ENCODE measurements around the gene ZBTB7A.
A peak's percentile ranks its signal among the peaks of the same experiment; 100 is the strongest.

The ZBTB7A gene

GRCh38 chr19:4094291-4094690 lies 27.6 kb upstream of the ZBTB7A start:
- no peak for DNase-seq (ENCODE audit: low read depth)

DNA sequence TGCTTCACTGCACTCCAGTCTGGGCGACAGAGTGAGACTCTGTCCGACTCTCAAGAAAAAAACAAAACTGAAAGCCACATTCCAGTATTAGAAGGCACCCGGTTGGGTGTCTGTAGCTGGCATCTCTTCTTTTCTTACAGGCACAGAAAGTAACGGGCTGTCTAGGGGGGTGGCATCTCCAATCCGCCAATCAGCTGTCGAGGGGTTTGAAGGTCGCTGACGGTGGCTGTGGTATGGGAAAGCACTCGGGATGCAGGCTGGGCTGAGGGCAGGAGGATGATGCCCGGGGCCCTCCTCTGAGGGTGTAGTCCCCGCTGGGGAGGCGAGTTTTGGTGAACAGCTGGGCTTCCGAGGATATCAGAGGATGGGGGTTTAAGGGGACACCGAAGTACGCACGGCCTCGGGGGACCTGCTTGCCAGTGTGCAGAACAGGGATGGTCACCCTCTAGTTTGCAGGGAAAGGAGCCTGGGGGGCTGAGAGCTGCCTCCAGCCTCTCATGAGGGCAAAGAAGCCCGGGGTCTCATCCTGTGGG lies 27.0 kb upstream of the ZBTB7A start:
- DNase-seq (ENCODE audit: low read depth): no peak

DNA sequence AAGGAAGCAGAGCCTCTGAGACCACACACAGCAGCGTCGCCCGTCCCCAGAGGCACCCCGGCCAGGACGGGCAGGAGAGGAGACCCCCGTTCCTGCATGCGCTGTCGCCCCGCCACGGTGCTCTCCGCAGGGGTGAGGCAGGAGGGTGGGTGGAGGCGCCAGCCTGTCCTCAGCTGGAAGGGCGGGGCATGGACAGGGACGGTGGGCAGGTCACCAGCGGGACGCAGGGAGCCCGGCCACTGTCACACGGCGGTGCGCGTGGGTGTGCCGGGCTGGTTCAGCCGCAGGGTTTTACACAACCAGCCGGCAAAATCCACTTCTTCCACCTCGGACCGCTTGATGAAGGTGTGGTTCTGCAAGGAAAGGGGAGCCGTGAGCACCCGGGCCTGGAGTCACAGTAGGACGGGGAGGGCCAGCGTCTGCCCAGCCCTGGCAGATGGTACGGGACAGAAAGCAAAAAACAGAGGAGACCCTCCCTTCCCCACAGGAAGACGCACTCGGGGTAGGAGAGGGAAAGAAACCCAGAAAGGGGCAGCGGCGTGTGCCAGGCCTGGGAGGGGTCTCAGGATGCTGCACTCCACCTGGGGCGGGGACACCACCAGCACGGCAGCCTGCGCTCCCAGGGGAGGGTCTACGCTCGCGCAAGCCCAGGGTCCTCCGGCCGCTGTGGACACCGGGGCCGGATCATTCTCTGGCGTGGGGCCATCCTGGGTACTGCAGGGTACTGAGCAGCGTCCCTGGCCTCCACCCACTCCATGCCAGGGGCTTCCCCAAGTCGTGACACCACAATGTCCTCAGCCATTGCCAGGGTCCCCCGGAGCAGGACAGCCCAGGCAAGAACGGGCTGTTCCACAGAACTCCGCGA lies 23.9 kb upstream of the ZBTB7A start:
- no peak for DNase-seq (ENCODE audit: low read depth)

GRCh38 chr19:4089946-4090345 lies 23.2 kb upstream of the ZBTB7A start:
- no peak for DNase-seq (ENCODE audit: low read depth)

GRCh38 chr19:4089400-4089908 lies 22.8 kb upstream of the ZBTB7A start:
- DNase-seq (ENCODE audit: low read depth): no peak

GRCh38 chr19:4088975-4089374 lies 22.3 kb upstream of the ZBTB7A start:
- no peak for DNase-seq (ENCODE audit: low read depth)

GRCh38 chr19:4087787-4088679 lies 21.3 kb upstream of the ZBTB7A start:
- DNase-seq (ENCODE audit: low read depth): no peak

GRCh38 chr19:4086411-4086867 lies 19.7 kb upstream of the ZBTB7A start:
- DNase-seq (ENCODE audit: low read depth): no peak

DNA sequence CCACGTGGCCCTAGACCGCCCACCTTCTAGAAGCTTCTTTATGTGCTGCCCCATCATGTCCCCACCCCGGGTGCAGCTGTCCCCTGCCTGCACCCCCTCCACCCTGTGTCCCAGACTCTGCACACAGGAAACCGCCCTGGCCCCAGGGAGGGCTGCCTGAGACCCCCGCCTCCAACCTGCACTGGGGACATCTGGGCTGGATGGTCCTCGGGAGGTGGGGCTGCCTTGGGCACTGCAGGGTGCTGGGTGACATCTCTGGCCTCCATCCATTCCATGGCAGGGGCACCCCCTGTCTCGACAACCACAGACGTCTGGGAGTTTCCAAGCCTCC lies 17.8 kb upstream of the ZBTB7A start:
- DNase-seq (ENCODE audit: low read depth): no peak

- no peak for DNase-seq (ENCODE audit: low read depth)
Observed at GRCh38 chr19:4083677-4084546, 17.2 kb upstream of the ZBTB7A start.

DNA sequence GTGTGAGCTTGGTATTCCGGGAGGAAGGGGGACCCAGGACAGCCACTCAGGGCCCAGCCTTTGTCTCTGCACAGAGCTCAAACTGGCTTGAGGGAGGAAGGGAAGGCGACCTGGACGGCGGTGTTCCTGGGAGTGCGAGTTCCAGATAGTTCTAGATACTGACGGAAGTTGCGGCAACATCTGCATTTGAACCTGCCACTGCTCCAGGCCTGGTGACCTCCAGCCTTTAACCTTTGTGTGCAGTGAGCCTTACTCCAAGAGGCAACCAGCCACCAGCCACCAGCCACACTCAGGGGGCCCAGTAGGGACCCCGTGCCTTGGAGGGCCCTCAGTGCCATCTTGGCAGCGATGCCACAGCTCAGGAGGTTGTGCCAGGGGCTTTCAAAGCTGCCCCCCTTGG lies 15.5 kb upstream of the ZBTB7A start:
- no peak for DNase-seq (ENCODE audit: low read depth)

DNA sequence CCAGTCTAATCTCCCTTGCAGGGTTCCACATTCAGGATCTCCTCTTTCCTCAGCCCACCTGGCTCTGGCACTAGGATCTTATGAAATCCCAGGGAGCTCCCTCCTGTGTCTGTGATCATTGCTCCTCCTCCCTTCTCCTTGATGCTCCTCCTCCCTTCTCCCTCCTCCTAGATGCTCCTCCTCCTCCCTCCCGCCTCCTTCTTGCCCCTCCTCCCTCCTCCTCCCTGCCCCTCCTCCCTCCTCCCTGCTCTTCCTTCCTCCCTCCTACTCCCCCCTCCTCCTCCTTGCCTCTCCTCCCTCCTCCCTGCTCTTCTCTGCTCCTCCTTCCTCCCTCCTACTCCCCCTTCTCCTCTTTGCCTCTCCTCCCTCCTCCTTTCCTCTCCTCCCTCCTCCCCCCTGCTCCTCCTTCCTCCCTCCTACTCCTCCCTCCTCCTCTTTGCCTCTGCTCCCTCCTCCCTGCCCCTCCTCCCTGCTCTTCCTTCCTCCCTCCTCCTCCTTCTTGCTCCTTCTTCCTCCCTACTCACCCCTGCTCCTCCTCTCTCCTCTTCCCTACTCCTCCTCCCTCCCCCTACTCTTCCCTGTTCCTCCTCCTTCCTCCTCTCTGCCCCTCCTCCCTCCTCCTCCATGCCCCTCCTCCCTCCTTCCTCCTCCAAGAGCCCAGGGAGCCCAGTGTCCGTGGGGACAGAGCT lies 14.9 kb upstream of the ZBTB7A start:
- peak; percentile 44 for DNase-seq (ENCODE audit: low read depth)

DNA sequence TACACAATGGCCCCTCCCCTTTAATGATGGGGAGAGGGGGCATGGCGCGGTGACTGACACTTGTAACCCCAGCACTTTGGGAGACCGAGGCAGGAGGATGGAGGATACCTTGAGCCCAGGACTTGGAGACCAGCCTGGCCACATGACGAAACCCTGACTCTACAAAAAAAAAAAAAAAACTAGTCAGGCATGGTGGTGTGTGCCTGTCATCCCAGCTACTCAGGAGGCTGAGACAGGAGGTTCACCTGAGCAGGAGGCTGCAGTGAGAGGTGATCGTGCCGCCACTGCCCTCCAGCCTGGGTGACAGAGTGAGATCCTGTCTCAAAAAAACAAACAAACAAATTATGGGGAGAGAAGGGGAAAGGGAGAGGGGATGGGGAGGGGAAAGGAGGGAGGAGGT lies 13.8 kb upstream of the ZBTB7A start:
- no peak for DNase-seq (ENCODE audit: low read depth)

DNA sequence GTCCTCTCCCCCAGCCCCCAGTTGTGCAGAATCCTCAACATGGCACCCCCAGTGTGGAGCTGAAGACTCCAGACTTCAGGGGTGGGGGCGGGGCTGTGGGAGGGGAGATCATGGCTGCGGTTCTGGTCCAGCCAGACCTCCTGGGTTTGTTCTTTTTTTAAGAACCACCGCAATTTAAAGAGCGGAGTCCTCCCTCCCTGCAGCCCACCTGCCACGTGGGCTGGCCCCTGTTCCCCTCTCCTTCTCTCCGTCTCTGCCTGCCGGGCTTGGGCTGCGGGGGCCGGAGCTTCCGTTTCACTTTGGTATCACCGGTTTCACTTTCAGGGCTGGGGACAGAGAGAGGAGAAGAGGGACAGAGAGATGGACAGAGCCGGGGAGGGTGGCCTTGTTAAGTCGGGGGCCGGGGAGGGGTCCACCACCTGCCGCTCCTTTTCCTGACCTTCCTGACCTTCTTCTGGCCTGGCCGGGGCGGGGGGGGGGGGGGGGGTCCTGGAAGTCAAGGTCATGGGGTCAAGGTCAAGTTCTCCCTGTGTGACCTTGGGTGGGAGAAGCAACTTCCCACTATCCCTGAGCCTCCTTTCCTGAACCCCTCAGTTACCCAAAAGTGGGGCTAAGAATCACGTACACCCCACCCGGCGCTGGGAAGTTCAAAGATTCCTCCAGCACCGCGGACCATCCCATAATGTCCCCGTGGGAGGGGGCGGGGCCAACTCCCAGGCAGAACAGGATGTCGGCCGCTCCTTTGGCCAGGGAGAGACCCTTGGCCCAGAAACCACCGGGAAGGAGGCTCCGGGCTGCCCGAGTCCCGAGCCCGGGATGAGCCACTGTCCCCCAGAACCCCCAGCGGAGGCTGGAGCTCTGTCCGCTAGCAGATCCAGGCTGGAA lies 11.3 kb upstream of the ZBTB7A start:
- peak; percentile 29 for DNase-seq (ENCODE audit: low read depth)

- no peak for DNase-seq (ENCODE audit: low read depth)
Observed at GRCh38 chr19:4077007-4077374, 10.3 kb upstream of the ZBTB7A start.

DNA sequence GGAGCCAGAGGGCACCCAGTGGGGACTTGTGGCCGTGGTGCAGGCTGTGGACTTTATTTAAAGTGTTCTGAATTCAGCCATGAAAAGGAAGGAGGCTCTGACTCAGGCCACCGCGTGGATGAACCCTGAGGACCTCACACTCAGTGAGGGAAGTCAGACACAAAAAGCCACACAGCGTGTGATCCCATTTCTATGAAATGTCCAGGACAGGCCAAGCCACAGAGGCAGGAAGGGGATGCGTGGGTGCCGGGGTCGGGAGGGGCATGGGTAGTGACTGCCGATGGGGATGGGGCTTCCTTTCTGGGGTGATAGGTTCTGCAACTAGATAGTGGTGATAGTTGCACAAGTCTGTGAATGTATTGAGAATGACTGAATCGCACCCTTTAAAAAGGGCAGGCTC lies 8.7 kb upstream of the ZBTB7A start:
- DNase-seq (ENCODE audit: low read depth): no peak

DNA sequence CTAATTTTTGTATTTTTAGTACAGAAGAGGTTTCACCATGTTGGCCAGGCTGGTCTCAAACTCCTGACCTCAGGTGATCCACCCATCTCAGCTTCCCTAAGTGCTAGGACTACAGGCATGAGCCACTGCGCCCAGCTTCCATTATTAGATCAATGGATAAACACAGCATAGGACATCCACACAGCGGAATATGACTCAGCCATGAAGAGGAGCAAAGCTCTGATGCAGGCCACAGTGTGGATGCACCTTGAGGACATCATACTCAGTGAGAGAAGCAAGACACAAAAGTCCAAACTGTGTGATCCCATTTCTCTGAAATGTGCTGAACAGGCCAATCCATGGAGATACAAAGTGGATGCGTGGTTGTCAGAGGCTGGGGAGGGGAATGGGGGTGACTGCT lies 4.9 kb upstream of the ZBTB7A start:
- no peak for DNase-seq (ENCODE audit: low read depth)

- DNase-seq (ENCODE audit: low read depth): no peak
Observed at GRCh38 chr19:4069331-4069959, 2.7 kb upstream of the ZBTB7A start.

Measured in fibroblast of gingiva (primary cell).